Vagina (tissue), 2 donors: ENCODE measurements around the gene GRXCR2.

Source experiments
- POLR2A ChIP-seq, 2 donors: fragments of 450-650 bp; IDR thresholded peaks; one replicate each; pipeline ENCODE4 v1.6.1; 2017; ENCODE audit warnings: antibody characterized with exemption in 2 of 2, mild to moderate bottlenecking in 2 of 2, moderate library complexity in 2 of 2
- POLR2AphosphoS5 ChIP-seq, 2 donors: sonication (generic); formaldehyde crosslinking; IDR thresholded peaks; one replicate each; pipeline ENCODE4 v1.9.0; 2017; ENCODE audit warnings: antibody characterized with exemption in 2 of 2, mild to moderate bottlenecking in 2 of 2, low read depth in 1 of 2; ENCODE audit not compliant: insufficient read depth in 1 of 2
- TF ChIP-seq, protein P1 (sequence below), 3 experiments: fragments of 450-650 bp in 2 of 3; fragments of 200-600 bp in 1 of 3; sonication (generic) in 1 of 3; IDR thresholded peaks; one replicate each; pipeline ENCODE4 v1.5.1; 2017 to 2019; ENCODE audit warnings: antibody characterized with exemption in 3 of 3, mild to moderate bottlenecking in 2 of 3, moderate library complexity in 2 of 3

DNA sequence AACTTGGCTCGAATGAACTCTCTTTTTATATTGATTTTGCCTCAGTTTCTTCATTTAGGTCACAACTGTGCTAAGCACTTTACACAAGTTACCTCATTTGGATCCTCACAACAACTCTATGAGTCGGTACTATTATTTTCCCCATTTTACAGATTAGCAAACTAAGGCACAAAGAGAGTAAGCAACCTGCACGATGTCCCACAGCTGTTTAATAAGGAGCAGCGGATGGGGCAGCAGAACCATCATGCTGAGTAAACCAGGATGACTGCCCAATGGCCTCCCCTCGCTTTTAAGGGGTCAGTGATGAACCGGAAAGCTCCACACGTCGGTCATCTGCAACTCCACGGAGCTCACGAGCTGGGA is 38.3 kb downstream of the GRXCR2 start:
- TF ChIP-seq, protein P1, sequence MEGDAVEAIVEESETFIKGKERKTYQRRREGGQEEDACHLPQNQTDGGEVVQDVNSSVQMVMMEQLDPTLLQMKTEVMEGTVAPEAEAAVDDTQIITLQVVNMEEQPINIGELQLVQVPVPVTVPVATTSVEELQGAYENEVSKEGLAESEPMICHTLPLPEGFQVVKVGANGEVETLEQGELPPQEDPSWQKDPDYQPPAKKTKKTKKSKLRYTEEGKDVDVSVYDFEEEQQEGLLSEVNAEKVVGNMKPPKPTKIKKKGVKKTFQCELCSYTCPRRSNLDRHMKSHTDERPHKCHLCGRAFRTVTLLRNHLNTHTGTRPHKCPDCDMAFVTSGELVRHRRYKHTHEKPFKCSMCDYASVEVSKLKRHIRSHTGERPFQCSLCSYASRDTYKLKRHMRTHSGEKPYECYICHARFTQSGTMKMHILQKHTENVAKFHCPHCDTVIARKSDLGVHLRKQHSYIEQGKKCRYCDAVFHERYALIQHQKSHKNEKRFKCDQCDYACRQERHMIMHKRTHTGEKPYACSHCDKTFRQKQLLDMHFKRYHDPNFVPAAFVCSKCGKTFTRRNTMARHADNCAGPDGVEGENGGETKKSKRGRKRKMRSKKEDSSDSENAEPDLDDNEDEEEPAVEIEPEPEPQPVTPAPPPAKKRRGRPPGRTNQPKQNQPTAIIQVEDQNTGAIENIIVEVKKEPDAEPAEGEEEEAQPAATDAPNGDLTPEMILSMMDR (IDR thresholded peaks at IDR 0.05), result no peak
- TF ChIP-seq POLR2A (IDR thresholded peaks at IDR 0.05) (no peak), POLR2AphosphoS5 (IDR thresholded peaks at IDR 0.05; ENCODE audit: insufficient read depth in 1 of 2, low read depth in 1 of 2) (no peak)
